ENCODE results near the gene PHF3.

DNA sequence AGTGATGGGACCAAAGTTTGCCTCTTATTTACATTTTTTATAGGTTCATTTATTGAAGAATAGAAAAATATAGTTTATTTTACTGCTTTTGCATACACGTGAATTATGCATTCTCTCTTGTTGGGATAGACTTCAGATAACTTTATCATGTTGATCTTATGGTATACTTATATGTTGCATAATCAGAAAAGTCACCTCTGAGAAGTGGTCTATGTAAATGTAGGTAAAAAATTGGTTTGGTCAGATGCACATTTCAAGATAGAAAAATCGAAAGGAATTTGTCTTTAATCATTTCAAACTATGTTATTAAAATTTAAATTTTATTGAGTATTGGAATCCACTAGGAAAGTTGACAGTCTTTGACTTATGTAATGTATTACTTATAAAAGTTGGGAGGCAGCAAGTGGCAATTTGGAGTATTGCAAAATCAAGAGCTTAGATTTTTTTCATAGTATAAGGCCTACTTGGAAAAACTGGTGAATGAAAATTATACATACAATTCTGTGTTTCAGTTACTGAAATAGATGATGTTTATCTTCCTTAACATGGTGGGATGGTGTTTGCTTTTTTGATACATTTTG lies 2.4 kb downstream of the PHF3 start:
- TF ChIP-seq, protein P1, sequence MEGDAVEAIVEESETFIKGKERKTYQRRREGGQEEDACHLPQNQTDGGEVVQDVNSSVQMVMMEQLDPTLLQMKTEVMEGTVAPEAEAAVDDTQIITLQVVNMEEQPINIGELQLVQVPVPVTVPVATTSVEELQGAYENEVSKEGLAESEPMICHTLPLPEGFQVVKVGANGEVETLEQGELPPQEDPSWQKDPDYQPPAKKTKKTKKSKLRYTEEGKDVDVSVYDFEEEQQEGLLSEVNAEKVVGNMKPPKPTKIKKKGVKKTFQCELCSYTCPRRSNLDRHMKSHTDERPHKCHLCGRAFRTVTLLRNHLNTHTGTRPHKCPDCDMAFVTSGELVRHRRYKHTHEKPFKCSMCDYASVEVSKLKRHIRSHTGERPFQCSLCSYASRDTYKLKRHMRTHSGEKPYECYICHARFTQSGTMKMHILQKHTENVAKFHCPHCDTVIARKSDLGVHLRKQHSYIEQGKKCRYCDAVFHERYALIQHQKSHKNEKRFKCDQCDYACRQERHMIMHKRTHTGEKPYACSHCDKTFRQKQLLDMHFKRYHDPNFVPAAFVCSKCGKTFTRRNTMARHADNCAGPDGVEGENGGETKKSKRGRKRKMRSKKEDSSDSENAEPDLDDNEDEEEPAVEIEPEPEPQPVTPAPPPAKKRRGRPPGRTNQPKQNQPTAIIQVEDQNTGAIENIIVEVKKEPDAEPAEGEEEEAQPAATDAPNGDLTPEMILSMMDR (IDR thresholded peaks at IDR 0.05; ENCODE audit: insufficient read depth, low read depth, low read length), result no peak
- TF ChIP-seq EZH2 (IDR thresholded peaks at IDR 0.05; ENCODE audit: insufficient read depth, low read length), result no peak

All from astrocyte (in vitro differentiated cells and primary cell).